CD8-positive, alpha-beta memory T cell (primary cell): ENCODE measurements around the gene CDC42EP4. TPM values are rescaled to one million over a fixed set of nuclear protein-coding genes. Genes with fewer than 3 reads are reported as not detected.
A peak's percentile ranks its signal among the peaks of the same experiment; 100 is the strongest.

Experiments used
- CTCF ChIA-PET: fragments of 350-600 bp; sonication (Branson Sonifier 250); formaldehyde crosslinking; loops from one replicate; lab custom pipeline; 2021; ENCODE audit warnings: antibody characterized with exemption; lab: Charles Lee
- POLR2A ChIA-PET: fragments of 350-600 bp; sonication (Branson Sonifier 250); formaldehyde crosslinking; loops from one replicate; lab custom pipeline; 2021; ENCODE audit warnings: antibody characterized with exemption; lab: Charles Lee
- DNase-seq, 5 donors: peaks; one replicate each; pipeline versions ENCODE4 v3.0.0 to v3.0.0-alpha.2; 2020 to 2022; ENCODE audit warnings: mixed read lengths in 1 of 5
- H3K27ac ChIP-seq: one replicate; pipeline ENCODE4 v1.7.0; 2013; ENCODE audit warnings: low read depth, mild to moderate bottlenecking, low read length, moderate library complexity
- H3K27me3 ChIP-seq: 2 replicates; pipeline ENCODE4 v1.7.0; 2013; ENCODE audit warnings: low read length, mild to moderate bottlenecking; ENCODE audit not compliant: insufficient read depth, poor library complexity, severe bottlenecking
- H3K36me3 ChIP-seq: 2 replicates; pipeline ENCODE4 v1.7.0; 2013; ENCODE audit warnings: mild to moderate bottlenecking, low read length, moderate library complexity; ENCODE audit not compliant: insufficient read depth
- H3K4me1 ChIP-seq: 2 replicates; pipeline ENCODE4 v1.7.0; 2013; ENCODE audit warnings: mild to moderate bottlenecking, low read length, moderate library complexity; ENCODE audit not compliant: insufficient read depth
- H3K4me3 ChIP-seq: 2 replicates; pipeline ENCODE4 v1.7.0; 2013; ENCODE audit warnings: mild to moderate bottlenecking, low read length
- H3K9me3 ChIP-seq: 2 replicates; pipeline ENCODE4 v1.7.0; 2013; ENCODE audit warnings: mild to moderate bottlenecking, low read length
- H3K27ac Mint-ChIP-seq, 8 donors: one replicate each; pipeline ENCODE4 v1.8.0; 2020 to 2021; ENCODE audit warnings: mixed read lengths in 8 of 8, mild to moderate bottlenecking in 6 of 8, inconsistent platforms in 3 of 8, moderate library complexity in 3 of 8
- H3K27me3 Mint-ChIP-seq, 2 donors: one replicate each; pipeline ENCODE4 v1.8.0; 2020 to 2021; ENCODE audit warnings: mixed read lengths in 2 of 2, mild to moderate bottlenecking in 1 of 2, moderate library complexity in 1 of 2
- H3K36me3 Mint-ChIP-seq, 3 donors: one replicate each; pipeline ENCODE4 v1.8.0; 2020 to 2021; ENCODE audit warnings: mixed read lengths in 3 of 3, inconsistent platforms in 1 of 3, mild to moderate bottlenecking in 1 of 3
- H3K4me1 Mint-ChIP-seq, 3 donors: one replicate each; pipeline ENCODE4 v1.8.0; 2020 to 2021; ENCODE audit warnings: mixed read lengths in 3 of 3, inconsistent platforms in 1 of 3, mild to moderate bottlenecking in 1 of 3
- H3K4me3 Mint-ChIP-seq, 7 donors: one replicate each; pipeline ENCODE4 v1.8.0; 2020 to 2021; ENCODE audit warnings: mixed read lengths in 7 of 7, mild to moderate bottlenecking in 6 of 7, moderate library complexity in 4 of 7, inconsistent platforms in 2 of 7
- H3K9me3 Mint-ChIP-seq, 5 donors: one replicate each; pipeline ENCODE4 v1.8.0; 2020 to 2022; ENCODE audit warnings: mixed read lengths in 5 of 5, mild to moderate bottlenecking in 3 of 5, moderate library complexity in 2 of 5, inconsistent platforms in 1 of 5
- polyA plus RNA-seq: library from polyadenylated mRNA; unstranded; fragments of 300-500 nt; fragmentation: Illumina TruSeq; gene quantifications from one replicate; pipeline ENCODE4 v1.2.3, GENCODE V29; 2021
- total RNA-seq, 2 experiments: library from RNA; stranded (reverse); gene quantifications; one replicate each; pipeline ENCODE4 v1.2.3, GENCODE V29; 2021

The CDC42EP4 gene
- total and polyA plus RNA-seq, 3 experiments from 2014 or later = 0.29 to 0.55 (median 0.47) TPM

DNA sequence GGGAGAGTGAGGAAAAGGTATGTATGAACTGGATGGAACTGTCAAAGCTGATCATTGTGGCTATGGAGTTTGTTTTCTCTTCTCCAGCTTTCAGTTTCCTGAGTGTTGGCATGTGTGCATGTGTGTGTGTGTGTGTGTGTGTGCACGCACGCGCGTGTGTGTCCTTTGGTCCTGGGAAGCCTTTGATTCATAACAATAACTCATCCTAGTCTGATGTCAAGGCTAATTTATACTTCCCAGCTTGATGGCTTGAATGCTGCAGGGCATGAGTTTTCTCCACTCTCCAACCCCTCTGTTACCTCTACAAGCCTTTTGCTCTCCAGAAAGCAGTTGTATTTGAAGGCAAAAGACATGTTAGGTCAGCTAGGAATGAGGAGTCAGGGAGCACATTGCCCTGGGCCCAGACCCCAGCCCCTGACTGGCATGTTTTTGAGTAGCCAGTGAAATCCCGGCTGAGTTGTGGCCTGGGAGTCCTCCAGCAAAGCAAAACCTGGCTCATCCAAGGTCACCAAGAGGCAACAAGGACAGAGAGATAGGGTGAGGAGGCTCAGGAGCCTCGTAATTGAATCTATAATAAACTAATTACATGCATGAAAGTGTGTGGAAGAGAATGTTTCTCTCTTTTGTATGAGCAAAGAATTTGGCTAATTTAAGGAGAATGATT, 8.9 kb upstream of the CDC42EP4 start:
- no peak overlapping the region for H3K27ac ChIP-seq
- Mint-ChIP-seq H3K27ac (peak overlapping the region in 1 of 8 donors; percentile 42), H3K9me3 (peaks cover 0 to 2% (median 0%) of the 10 kb centered on the region in 5 donors), H3K27me3 (peaks cover 11 to 16% of the 10 kb centered on the region in 2 donors), H3K4me3 (no peak overlapping the region), H3K4me1 (no peaks in the 10 kb centered on the region), H3K36me3 (no peaks in the 10 kb centered on the region)
- ChIA-PET CTCF (interaction anchor here (1.0 to 1.3 kb wide), 3 partner anchors 10 to 49 kb away, joined by 3 to 4 read pairs (median 3); no protein-coding TSS in a partner anchor), POLR2A (no interaction called here)
- H3K4me1 ChIP-seq = no peaks in the 10 kb centered on the region
- no peaks in the 10 kb centered on the region for H3K27me3 ChIP-seq
- no peak overlapping the region for H3K4me3 ChIP-seq
- no peak for DNase-seq
- no peaks in the 10 kb centered on the region for H3K36me3 ChIP-seq
- no peaks in the 10 kb centered on the region for H3K9me3 ChIP-seq

DNA sequence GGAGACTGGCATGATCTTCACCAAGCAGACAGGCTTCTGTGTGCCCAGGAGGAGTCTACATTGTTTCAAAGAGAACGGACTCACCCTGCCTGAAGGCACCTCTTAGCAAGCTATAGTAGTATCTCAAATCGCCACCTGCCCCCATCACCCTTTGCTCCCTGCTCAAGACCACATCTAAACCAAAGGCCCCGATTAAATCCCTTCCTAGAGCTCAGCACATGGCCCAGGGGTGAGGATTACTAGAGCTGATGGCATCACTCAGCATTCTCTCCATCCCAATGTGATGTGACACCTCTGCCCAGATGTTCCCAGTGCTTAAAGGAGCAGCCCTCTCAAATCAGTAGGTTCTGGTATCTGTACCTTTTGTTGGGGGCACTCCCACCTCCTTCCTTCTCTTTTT, 8.0 kb upstream of the CDC42EP4 start:
- Histone ChIP-seq H3K9me3 (no peaks in the 10 kb centered on the region), H3K27ac (no peak overlapping the region), H3K4me1 (no peaks in the 10 kb centered on the region), H3K4me3 (no peak overlapping the region), H3K36me3 (no peaks in the 10 kb centered on the region), H3K27me3 (no peaks in the 10 kb centered on the region)
- no peak for DNase-seq
- no peaks in the 10 kb centered on the region for H3K36me3 Mint-ChIP-seq
- H3K4me1 Mint-ChIP-seq = no peaks in the 10 kb centered on the region
- peaks cover 0 to 2% (median 0%) of the 10 kb centered on the region in 5 donors for H3K9me3 Mint-ChIP-seq
- ChIA-PET POLR2A (no interaction called here), CTCF (interaction anchor here (1.0 to 1.3 kb wide), 3 partner anchors 9 to 50 kb away, joined by 3 to 4 read pairs (median 3); no protein-coding TSS in a partner anchor)
- H3K27ac Mint-ChIP-seq = peak overlapping the region in 1 of 8 donors; percentile 43
- peak overlapping the region in 1 of 7 donors; percentile 41 for H3K4me3 Mint-ChIP-seq
- peaks cover 7% of the 10 kb centered on the region in 2 donors for H3K27me3 Mint-ChIP-seq

DNA sequence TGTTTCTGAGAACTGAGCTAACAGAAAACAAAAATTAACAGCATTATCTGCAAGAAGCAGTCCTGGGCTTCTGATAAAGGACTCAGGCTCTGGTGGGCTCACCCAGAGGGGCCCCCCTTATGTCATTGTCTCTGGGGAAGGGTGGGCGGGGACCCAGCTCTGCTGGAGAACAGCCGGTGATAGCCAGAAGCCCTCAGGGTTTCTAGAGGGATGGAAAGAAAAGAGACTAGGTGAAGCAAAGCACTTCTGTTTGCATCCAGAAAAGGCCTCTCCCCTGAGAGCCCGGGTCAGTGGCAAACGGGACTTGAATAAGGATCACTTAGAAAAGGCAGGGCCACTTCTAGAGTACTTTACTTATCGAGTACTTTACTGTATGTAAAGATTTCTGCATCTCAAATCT, 7.0 kb upstream of the CDC42EP4 start:
- POLR2A ChIA-PET = no interaction called here

DNA sequence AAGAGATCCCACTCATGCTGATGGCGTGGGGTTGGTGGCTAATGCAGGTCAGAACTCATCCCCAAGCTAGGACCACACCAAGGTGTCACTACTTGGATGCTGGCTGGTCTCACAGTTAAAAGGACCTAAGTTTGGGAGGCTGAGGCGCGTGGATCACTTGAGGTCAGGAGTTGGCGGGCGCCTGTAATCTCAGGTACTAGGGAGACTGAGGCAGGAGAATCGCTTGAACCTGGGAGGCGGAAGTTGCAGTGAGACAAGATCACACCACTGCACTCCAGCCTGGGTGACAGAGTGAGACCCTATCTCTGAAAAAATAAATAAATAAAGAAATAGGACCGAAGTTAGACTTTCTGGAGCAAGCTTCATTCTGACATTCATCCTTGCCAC, 6.6 kb upstream of the CDC42EP4 start:
- Mint-ChIP-seq H3K27ac (no peak overlapping the region), H3K36me3 (no peaks in the 10 kb centered on the region), H3K9me3 (peaks cover 0 to 2% (median 0%) of the 10 kb centered on the region in 5 donors), H3K4me1 (peaks cover 0 to 2% (median 0%) of the 10 kb centered on the region in 3 donors), H3K4me3 (no peak overlapping the region), H3K27me3 (peaks cover 0 to 5% of the 10 kb centered on the region in 2 donors)
- Histone ChIP-seq H3K36me3 (no peaks in the 10 kb centered on the region), H3K27ac (no peak overlapping the region), H3K4me1 (no peaks in the 10 kb centered on the region), H3K27me3 (no peaks in the 10 kb centered on the region), H3K9me3 (no peaks in the 10 kb centered on the region), H3K4me3 (no peak overlapping the region)
- no peak for DNase-seq
- CTCF ChIA-PET = no interaction called here
- POLR2A ChIA-PET = no interaction called here

More for the DNA sequence above, 7.0 kb upstream of the CDC42EP4 start:
- Mint-ChIP-seq H3K4me1 (no peaks in the 10 kb centered on the region), H3K36me3 (no peaks in the 10 kb centered on the region), H3K27ac (no peak overlapping the region), H3K4me3 (no peak overlapping the region), H3K27me3 (peaks cover 0 to 5% of the 10 kb centered on the region in 2 donors), H3K9me3 (peaks cover 0 to 2% (median 0%) of the 10 kb centered on the region in 5 donors)
- H3K27me3 ChIP-seq = no peaks in the 10 kb centered on the region
- H3K9me3 ChIP-seq = no peaks in the 10 kb centered on the region
- no peaks in the 10 kb centered on the region for H3K4me1 ChIP-seq
- H3K27ac ChIP-seq = no peak overlapping the region
- no peak for DNase-seq
- no peaks in the 10 kb centered on the region for H3K36me3 ChIP-seq
- no peak overlapping the region for H3K4me3 ChIP-seq
- CTCF ChIA-PET = no interaction called here

DNA sequence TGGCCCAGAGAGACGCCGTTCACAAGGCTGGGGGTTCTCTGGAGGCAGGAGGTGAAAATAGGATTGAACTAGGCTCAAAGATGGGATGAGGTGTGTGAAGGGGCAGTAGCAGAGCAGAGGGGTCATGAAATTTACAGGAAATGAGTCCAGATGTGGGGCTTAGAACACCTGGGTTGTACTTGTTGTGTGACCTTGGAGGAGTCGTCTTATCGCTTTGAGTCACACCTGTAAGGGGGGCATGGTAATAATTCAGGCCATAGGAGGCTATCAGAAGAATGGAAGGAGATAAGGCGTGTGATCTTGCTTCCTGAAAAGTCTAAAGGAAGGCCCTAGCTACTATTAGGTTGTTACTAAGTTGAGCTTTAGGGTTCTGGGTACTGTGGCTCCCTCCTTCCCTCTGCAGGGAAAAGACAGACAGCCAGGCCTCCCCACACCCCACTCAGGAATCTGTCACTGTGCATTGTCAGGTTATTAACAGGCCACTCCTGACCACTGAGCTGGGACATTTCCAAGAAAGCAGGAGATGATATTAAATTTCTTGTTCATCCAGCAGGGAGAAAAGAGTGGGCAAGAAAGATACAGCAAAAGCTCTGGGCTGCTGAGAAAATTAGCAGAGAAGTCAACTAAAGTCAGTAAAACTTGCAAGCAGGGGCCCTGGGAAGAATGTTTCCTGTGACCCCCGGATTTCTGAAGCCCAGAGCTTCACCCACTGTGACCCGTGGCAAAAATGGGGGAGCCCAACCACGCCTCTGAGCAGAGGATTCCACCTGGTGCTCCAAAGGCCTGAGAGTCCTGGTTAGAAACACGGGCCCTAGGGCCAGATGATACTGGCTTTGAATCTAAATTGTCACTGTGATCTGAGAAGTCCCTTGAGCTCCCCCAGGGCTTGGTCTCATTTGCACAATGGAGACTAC, 6.0 kb upstream of the CDC42EP4 start:
- DNase-seq = no peak
- Mint-ChIP-seq H3K27me3 (peaks cover 0 to 4% of the 10 kb centered on the region in 2 donors), H3K4me3 (peak overlapping the region in 1 of 7 donors; percentile 34), H3K27ac (peak overlapping the region in 1 of 8 donors; percentile 78), H3K4me1 (peaks cover 0 to 4% (median under 1%) of the 10 kb centered on the region in 3 donors), H3K36me3 (no peaks in the 10 kb centered on the region), H3K9me3 (peaks cover 0 to 2% (median 0%) of the 10 kb centered on the region in 5 donors)
- no peaks in the 10 kb centered on the region for H3K36me3 ChIP-seq
- H3K27ac ChIP-seq = no peak overlapping the region
- H3K4me3 ChIP-seq = no peak overlapping the region
- H3K27me3 ChIP-seq = no peaks in the 10 kb centered on the region
- H3K9me3 ChIP-seq = no peaks in the 10 kb centered on the region
- ChIA-PET POLR2A (no interaction called here), CTCF (no interaction called here)
- no peaks in the 10 kb centered on the region for H3K4me1 ChIP-seq

DNA sequence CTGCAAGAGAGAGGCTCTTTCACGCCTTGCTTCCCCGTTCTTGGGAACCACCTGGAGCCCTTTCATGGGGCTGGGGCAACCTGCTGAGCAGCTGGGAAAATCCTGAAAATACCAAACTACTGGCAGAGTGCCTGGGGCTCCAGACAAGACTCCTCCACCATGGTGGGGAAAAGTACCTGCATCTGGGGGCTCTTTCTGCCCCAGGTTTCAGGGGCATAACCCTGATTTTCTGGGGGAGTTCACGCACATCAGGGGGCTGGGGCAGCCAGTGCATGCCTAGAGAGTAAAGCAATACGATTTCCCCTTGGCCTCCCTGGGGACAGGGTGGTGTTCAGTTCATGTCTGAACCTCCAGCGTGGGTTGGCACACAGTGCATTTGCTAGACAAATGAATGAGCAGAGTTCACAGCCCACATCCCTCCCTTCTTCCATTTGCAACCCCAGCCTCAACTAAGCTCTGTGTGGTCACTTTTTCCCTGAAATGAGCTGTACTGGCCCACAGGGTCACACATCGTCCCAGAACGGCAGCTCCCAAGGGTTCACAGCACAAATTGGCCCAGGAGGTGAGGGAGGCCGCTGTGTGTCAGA, 5.2 kb upstream of the CDC42EP4 start:
- H3K27me3 Mint-ChIP-seq = no peaks in the 10 kb centered on the region
- H3K36me3 ChIP-seq = no peaks in the 10 kb centered on the region
- H3K4me1 ChIP-seq = no peaks in the 10 kb centered on the region
- DNase-seq = no peak
- H3K4me1 Mint-ChIP-seq = peaks cover 0 to 4% (median 4%) of the 10 kb centered on the region in 3 donors
- H3K9me3 ChIP-seq = no peaks in the 10 kb centered on the region
- H3K4me3 ChIP-seq = no peak overlapping the region
- H3K4me3 Mint-ChIP-seq = peak overlapping the region in 1 of 7 donors; percentile 34
- no peaks in the 10 kb centered on the region for H3K36me3 Mint-ChIP-seq
- ChIA-PET POLR2A (no interaction called here), CTCF (no interaction called here)
- H3K27me3 ChIP-seq = no peaks in the 10 kb centered on the region
- H3K27ac ChIP-seq = no peak overlapping the region
- no peaks in the 10 kb centered on the region for H3K9me3 Mint-ChIP-seq
- no peak overlapping the region for H3K27ac Mint-ChIP-seq

DNA sequence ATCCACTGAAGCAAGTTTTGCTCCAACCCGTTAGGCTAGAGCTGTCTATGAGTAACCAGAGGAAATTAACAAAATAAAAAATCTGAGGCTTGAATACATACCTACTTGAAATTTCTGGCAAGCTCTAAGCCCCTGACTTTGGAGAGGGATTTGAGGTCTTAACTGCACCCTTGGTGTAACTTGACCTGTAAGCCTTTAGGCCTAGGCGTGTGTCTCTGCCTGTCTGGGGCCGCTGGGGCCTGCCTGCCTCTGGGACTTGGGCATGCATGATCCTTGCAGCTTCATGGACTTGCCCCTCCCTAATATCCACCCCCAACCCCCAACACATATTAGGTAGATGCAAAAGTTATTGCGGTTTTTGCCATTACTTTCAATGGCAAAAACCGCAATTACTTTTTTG, 3.7 kb upstream of the CDC42EP4 start:
- no peak for DNase-seq
- H3K4me1 ChIP-seq = peaks cover under 1% of the 10 kb centered on the region
- Mint-ChIP-seq H3K4me1 (peaks cover under 1 to 5% (median 4%) of the 10 kb centered on the region in 3 donors), H3K4me3 (no peak overlapping the region), H3K27me3 (no peaks in the 10 kb centered on the region), H3K27ac (peak overlapping the region in 1 of 8 donors; percentile 26), H3K9me3 (no peaks in the 10 kb centered on the region), H3K36me3 (no peaks in the 10 kb centered on the region)
- no peak overlapping the region for H3K27ac ChIP-seq
- ChIA-PET POLR2A (interaction anchor here (0.6 kb wide), 1 partner anchor 122 kb away, joined by 3 read pairs; no protein-coding TSS in a partner anchor), CTCF (no interaction called here)
- H3K36me3 ChIP-seq = no peaks in the 10 kb centered on the region
- no peaks in the 10 kb centered on the region for H3K27me3 ChIP-seq
- no peaks in the 10 kb centered on the region for H3K9me3 ChIP-seq
- H3K4me3 ChIP-seq = no peak overlapping the region
